GM10266 (cell line): ENCODE measurements around the gene AOAH.

Experiments used
- DNase-seq: peaks from one replicate; pipeline ENCODE4 v3.0.0; 2012; ENCODE audit errors: extremely low spot score
- TF ChIP-seq, protein P1 (sequence below): IDR thresholded peaks from 2 replicates; pipeline ENCODE4 v1.5.1; 2012; ENCODE audit warnings: mild to moderate bottlenecking, low read depth; ENCODE audit not compliant: control insufficient read depth, insufficient read depth; ENCODE audit errors: missing control alignments

AOAH gene

DNA sequence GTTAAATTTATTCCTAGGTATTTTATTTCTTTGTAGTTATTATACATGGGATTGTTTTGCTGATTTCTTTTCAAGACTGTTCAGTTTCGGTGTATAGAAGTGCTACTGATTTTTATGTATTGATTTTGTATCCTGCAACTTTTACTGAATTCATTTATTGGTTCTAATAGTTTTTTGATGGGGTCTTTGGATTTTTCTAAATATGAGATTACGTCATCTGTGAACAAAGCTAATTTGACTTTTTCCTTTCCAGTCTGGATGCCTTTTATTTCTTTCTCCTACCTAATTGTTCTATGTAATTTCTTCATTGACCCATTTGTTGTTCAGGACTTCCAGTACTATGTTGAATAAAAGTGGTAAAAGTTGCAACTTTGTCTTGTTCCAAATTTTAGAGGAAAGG is 5.8 kb upstream of the AOAH start:
- no peak for DNase-seq
- TF ChIP-seq, protein P1, sequence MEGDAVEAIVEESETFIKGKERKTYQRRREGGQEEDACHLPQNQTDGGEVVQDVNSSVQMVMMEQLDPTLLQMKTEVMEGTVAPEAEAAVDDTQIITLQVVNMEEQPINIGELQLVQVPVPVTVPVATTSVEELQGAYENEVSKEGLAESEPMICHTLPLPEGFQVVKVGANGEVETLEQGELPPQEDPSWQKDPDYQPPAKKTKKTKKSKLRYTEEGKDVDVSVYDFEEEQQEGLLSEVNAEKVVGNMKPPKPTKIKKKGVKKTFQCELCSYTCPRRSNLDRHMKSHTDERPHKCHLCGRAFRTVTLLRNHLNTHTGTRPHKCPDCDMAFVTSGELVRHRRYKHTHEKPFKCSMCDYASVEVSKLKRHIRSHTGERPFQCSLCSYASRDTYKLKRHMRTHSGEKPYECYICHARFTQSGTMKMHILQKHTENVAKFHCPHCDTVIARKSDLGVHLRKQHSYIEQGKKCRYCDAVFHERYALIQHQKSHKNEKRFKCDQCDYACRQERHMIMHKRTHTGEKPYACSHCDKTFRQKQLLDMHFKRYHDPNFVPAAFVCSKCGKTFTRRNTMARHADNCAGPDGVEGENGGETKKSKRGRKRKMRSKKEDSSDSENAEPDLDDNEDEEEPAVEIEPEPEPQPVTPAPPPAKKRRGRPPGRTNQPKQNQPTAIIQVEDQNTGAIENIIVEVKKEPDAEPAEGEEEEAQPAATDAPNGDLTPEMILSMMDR = no peak

DNA sequence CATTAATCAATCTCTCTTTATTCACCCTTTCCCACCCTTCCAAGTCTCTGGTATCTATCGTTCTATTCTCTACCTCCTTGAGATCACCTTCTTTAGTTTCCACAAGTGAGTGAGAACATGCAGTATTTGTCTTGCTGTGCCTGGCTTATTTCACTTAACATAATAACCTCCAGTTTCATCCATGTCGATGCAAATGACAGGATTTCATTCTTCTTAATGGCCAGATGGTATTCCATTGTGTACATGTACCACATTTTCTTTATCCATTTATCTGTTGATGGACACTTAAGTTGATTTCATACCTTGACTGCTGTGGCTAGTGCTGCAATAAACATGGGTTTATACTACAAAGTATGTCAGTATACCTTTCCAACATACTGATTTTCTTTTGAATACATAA is 3.8 kb upstream of the AOAH start:
- TF ChIP-seq, protein P1 = no peak
- no peak for DNase-seq

DNA sequence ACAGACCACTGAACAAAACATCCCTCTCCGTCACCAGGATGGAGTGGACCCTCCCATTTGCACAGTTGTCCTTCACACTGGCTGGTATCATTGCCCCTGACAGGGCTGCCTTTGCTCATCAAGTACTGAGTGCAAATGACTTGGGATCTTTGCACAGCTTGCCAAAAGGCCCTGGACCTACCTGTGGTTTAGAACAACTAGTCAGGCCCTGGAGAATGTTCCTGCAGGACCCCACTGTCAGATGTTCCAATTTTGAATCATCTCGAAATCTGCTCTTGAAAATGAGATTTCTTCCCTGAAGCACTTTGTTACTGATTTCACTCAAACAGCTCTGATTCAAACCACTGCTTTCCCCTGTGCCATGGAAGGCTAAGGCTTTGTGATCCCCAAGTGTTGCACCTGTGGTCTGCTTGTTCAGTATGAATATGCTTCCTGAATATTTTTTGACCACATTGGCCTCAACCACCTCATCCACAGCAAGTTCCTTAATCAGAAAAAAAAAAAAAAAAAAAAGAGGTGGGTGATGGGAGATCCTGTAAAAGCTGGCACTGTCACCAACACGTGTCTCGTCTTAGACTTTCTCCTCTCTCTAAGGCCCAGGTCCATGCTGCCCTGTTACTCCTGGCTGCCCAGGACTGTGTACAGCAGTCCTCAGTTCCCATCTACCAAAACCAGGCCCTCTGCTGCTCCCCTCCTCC is 2.7 kb upstream of the AOAH start:
- TF ChIP-seq, protein P1 = no peak
- DNase-seq = no peak

DNA sequence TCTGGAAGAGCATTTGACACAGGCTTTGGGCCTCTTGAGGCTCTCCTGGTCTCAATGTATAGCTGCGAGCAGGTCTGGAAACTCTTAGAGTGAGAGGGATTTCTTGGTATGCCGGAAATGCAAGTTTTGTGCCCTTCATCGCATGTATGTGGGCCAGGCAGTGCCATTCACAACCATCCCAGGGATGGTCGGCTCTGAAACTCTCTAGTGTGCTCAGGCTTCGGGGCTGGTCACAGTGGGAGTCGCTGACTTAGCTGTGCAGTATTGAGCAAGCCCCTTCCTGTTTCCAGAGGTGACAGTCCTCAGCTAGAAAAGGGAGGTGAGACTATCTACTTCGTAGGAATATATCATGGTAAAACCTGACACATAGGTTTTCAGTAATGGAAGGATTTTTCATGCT is 2.0 kb upstream of the AOAH start:
- TF ChIP-seq, protein P1 = no peak
- DNase-seq = no peak

DNA sequence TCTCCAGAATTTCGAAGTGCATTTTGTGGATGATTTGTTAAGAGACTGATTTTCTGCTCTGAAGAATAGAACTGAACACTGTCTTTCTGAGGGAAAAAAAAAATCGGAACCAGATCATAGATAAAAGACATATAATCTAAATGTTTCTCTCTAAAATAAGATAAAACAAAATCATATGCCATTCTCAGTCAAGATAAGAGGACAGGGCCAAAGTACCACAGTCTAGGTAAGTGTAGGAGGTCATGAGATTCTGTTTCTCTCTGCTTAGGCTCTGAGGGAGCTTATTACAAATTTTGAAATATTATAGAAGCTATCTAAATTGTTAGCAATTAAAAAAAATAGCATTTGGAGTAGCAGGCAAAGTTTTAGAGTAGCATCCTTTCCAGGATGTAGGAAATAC is 702 bp upstream of the AOAH start:
- TF ChIP-seq, protein P1 = no peak
- no peak for DNase-seq

DNA sequence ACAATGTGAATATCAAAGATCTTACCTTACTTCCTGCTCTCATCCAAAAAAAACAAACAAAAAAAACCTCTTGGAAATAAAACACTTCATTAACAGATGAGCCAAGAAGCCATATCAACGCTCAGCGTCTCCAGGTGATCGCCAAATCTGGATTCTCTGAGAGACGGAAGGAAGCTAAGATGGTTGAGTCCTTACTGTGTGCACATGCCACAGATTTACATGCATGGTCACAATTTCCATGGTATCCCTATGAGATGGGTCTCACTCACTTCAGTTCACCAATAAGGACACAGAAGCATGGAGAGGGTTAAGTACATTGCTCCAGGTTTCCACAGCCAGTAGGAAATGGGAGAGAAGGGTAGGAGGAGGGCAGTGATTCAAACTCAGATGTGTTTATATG is 1.0 kb downstream of the AOAH start:
- no peak for DNase-seq
- TF ChIP-seq, protein P1 = no peak

DNA sequence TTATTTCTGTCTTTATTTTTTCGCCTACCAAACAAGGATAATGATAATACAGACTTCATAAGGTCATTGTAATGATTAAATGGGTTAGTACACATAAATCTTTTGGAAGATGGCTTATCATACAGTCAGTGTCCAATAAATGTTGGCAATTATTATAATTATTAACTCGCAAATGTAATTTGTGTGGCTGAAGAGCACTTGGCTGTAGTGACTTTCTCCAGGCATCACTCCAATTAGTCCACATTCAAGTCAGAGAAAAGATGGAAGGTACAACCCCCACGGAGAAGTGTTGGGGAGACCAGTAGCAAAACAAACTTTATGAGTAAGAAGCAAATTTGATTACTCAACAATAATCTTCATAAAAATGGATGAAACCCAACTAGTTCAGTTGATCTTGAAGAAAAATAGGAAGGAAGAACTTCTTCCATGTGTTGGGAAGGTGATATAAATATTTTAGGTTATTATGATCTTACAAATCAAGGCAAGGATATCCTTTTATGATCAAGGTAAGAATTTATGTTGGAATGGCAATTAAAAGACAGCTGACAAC is 5.1 kb downstream of the AOAH start:
- TF ChIP-seq, protein P1 = no peak
- DNase-seq = no peak
